Dedifferentiated amniotic fluid mesenchymal stem cell (primary cell): ENCODE data around the gene B4GAT1.
A peak's percentile ranks its signal among the peaks of the same experiment; 100 is the strongest.
"Not testable (repeated sequence)": the region's sequence is repeated elsewhere in the genome, so short reads cannot be mapped to it uniquely, and the experiment has no call there.

Experiments
- DNase-seq: peaks from one replicate; pipeline ENCODE4 v3.0.0-alpha.2; 2016; ENCODE audit errors: extremely low spot score

Gene B4GAT1

GRCh38 chr11:66363187-66363601 is 15.8 kb upstream of the B4GAT1 start:
- no peak for DNase-seq

DNA sequence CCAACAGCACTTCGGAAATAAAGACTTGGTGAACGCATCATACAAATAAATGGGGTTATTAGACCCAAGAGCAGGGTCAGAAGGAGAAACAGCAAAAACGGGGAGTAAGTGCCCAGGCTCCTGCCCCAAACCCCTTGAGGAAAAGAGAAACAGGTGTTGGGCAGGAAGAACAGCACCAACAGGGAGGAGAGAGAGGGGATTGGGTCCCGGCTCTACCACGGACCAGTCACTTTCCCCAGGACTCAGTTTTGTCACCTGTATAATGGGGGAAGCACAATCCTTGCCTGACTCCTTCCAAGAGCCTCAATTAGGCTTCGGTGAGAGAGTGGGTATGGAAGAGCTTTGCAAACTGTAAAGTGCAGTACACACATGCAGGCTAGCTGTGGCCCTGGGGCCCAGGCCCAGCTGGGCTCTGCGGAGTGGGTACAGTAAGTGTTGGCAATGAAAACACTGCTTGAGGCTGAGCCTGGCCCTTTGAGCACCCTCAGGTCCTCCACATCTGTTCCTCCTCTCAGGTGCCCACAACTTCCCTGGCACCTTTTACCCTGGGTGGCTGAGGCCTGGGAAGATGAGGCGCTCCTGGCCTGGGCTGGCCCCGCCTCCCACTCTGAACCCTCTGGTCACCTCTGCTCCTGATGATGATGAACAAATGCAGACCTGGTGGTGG is 15.2 kb upstream of the B4GAT1 start:
- no peak for DNase-seq

GRCh38 chr11:66361502-66361941 is 14.1 kb upstream of the B4GAT1 start:
- no peak for DNase-seq

DNA sequence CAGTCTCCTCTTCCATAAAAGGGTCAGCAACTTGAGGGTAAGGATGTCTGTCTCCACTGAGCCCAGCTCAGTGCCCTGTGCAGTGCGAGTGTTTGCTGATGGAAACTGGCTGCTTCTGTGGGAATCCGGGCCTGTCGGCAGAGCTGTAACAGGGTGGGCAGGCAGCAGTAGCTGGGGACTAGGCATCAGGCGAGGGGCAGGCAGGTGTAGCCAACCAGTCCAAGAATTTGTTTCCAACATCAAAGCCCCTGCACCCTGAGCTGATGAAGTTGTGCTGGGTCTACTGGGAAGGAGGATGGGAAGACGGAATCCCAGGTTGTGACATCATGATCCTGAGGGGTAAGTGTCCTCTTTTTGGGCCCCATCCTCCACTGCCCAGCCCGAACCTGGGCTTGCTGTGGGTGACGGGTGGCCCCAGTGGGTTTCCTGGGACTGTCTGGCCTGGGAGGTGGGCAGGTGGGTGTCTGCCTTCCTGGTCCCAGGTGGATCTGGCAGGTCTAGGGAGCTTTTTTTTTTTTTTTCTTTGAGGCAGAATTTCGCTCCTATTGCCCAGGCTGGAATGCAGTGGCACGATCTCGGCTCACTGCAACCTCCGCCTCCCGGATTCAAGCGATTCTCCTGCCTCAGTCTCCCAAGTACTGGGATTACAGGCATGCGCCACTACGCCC is 13.1 kb upstream of the B4GAT1 start:
- DNase-seq: no peak

GRCh38 chr11:66359662-66360087 is 12.2 kb upstream of the B4GAT1 start:
- no peak for DNase-seq

- not testable (repeated sequence) for DNase-seq
Measured at GRCh38 chr11:66350560-66351235, 3.3 kb upstream of the B4GAT1 start.

GRCh38 chr11:66349084-66349386 is 1.6 kb upstream of the B4GAT1 start:
- no peak for DNase-seq

DNA sequence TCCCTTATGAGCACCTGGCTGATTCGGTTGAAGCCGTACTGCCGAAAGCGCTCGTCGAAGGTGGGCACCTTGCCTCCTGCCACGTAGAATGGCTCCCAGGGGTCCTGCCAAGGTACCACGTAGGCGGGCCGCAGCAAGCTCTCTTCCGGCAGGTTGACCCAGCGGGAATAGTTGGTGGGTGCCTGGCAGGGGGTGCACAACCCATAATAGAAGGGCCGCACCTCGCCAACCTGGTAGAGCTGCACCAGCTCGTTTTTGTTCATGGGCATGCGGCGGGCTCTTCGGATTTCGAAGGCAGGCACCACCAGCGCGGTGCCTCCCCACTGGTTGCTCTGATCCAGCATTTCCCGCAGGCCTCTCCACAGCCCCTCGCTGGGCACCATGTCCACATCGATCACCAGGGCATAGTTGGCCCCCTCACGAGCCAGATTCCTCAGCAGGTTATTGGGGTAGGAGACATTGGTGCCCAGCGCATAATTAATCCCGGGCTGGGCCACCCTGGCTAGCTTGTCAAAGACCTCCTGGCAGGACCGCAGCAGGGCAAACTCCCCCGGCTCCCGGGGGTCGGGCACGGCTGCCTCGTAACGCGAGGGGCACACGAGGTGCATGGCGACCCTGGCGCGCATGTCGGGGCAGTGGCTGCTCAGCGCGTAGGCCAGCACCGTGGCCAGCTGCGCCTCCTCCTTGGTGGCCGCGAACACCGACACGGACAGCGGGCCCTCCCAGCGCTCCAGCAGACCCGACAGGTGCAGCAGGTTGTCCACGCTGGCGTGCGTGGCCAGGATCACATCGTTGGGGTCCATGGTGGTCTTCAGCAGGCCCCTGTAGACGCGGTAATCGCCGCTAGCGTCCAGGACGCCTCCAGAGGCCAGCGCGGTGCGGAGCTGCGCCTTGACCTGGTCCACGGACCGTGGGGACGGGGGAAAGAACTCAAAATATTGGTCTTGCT is 679 bp downstream of the B4GAT1 start:
- no peak for DNase-seq

- no peak for DNase-seq
Measured at GRCh38 chr11:66345316-66345649, 2.1 kb downstream of the B4GAT1 start.

GRCh38 chr11:66344550-66345315 is 2.7 kb downstream of the B4GAT1 start, which contains the start of gene BRMS1:
Gene BRMS1 (minus strand): TSS chr11:66345104. CDS start chr11:66342234, 2,870 bp downstream.
- peak; percentile 96 for DNase-seq

DNA sequence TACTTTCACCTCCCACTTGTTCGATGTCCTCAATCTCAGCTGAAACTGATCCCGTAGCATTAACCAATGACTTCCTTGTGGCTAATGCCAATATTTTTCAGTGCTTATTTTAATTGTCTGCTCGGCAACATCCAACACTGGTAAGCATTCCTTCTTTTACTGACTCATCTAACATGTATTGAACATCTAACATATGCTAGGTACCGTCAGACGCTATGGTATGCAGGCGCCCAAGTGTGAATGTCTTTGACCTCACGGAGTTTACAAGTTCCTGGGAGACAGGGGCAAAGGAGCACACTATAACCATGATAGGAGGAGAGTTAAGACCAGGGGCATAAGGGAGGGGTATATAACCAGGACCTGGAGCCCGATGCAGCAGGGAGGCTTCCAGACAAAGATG is 4.3 kb downstream of the B4GAT1 start:
- DNase-seq: no peak

GRCh38 chr11:66341502-66342126 is 5.8 kb downstream of the B4GAT1 start:
- DNase-seq: no peak

GRCh38 chr11:66340596-66341501 is 6.6 kb downstream of the B4GAT1 start:
- DNase-seq: no peak

DNA sequence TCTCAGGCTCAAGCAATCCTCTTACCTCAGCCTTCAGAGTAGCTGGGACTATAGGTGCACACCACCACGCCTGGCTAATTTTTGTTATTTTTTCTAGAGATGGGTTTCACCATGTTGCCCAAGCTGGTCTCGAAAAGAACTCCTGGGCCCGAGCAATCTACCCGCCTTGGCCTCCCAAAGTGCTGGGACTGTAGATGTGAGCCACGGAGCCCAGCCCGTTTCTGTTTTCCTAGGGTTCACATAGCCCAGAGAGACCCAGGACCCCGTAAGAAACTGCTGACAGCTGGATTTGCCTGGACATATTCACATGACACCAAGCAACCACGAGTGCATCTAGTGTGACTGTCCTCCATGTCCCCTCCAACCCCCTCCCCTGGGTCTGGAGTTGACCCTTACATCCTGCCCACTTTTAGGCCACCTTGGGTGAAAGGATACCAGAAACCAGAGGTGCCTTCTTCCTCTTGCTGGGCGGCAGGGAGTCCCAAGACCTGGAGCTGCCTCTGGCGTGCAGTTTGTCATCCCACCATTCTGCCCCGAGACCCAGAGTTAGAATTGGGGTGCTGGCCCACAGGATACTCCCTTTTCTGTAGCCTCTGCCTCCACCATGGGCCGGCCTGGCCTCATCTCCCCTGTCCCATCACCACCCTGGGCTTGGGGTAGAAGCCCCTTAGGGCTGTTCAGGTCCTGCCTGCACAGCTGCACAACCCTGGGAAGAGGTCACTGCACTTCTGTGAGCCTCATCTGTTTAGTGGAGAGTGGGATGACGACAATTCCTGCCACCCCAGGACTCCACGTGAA is 7.5 kb downstream of the B4GAT1 start:
- no peak for DNase-seq

GRCh38 chr11:66339162-66339675 is 8.2 kb downstream of the B4GAT1 start:
- DNase-seq: no peak

DNA sequence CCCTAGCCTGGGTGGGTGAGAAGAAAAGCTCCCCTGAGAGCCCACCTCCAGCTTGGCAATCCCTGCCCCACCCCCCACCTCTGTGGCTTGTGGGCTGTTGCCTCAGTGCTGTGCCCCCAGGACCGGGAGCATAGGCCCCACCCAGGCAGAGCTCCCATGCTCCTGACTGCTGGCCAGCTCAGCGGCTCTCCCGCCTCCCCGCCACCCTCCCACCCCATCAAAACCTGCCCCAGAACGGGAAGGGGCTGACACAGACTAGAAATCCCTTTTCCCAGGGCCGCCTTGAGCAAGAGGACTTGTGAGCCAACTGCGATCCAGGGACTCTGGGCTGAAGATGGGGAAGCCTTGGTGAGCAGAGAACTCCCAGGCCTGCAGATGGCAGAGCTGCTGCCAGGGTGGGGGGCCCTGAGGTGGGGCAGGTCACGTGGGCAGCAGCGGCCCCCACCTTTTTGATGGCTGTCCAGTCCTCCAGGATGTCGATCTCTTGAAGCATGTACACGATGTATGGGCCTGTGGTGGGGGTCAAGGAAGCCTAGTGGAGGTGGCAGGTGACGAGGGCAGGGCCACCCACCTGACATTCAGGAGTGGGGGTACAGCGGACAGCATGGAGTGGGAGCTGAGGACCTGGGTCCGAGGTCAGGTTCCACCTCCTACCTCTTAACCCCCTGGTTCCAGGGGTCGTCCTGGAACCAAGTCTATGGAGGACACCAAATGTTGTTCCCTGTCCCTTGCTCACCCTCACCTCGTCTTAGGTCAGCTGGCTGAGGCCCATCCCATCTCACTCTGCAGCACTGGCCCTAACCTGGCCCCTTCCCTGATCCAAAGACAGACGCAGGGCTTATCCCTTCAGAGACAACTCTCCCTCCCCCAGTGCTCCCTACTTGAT is 8.9 kb downstream of the B4GAT1 start:
- DNase-seq: no peak

DNA sequence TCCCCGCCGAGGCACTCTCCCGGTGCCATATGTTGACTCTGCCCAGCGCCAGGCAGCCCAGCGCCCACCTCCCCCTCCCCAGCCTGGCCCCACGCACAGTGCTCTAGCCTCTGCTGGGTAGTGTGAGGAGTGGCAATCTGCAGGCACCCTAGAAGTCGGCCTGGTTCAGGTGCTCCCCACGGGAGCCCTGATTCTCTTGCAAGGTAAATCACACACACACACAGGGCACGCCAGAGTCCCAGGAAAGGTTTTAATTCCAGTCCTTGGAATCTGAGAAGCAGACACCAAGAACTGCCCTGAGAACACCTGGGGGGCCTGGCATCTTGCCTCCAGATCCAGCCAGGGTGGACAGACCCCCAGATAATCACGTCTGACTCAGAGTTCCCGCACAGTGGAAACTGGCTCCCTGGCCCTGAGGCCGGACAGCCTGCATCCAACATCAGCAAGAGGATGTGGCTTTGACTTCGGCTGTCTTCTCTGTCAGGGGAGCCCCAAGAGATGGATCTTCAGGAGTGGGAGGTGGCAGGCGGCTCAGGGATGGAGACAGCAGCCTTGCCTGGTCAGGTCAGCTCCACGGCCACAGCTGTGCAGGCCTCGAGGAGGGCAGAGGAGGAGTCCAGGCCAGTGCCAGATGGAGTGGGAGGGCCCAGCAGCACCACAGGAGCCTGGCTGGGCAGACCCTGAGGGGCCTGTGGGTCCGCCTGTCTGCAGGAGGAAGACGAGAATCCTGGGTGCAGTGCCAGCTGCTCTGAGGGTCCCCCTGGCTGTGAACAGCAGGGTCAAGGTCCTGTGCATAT is 10.1 kb downstream of the B4GAT1 start:
- no peak for DNase-seq
